HG03457 (cell line): ENCODE measurements around the gene ERGIC1.
"Not testable (repeated sequence)": the region's sequence is repeated elsewhere in the genome, so short reads cannot be mapped to it uniquely, and the experiment has no call there.

Source experiments
- ATAC-seq: cut with Tn5 transposase; IDR thresholded peaks from one replicate; pipeline ENCODE4 v1.9.1; 2021; ENCODE audit warnings: moderate number of reproducible peaks; ENCODE audit not compliant: unreplicated experiment

ERGIC1 gene

GRCh38 chr5:172877466-172878260 lies 43.6 kb downstream of the ERGIC1 start:
- no peak for ATAC-seq

GRCh38 chr5:172878585-172878932 lies 44.5 kb downstream of the ERGIC1 start:
- no peak for ATAC-seq

GRCh38 chr5:172878933-172879752 lies 45.1 kb downstream of the ERGIC1 start:
- ATAC-seq = no peak

GRCh38 chr5:172881691-172882370 lies 47.8 kb downstream of the ERGIC1 start:
- peak; percentile 65 for ATAC-seq

GRCh38 chr5:172883066-172883465 lies 49.0 kb downstream of the ERGIC1 start:
- ATAC-seq = no peak

GRCh38 chr5:172885597-172886340 lies 51.7 kb downstream of the ERGIC1 start:
- no peak for ATAC-seq

- ATAC-seq = no peak
Observed at GRCh38 chr5:172886476-172886875, 52.4 kb downstream of the ERGIC1 start.

GRCh38 chr5:172886974-172887501 lies 53.0 kb downstream of the ERGIC1 start:
- no peak for ATAC-seq

- ATAC-seq = no peak
Observed at GRCh38 chr5:172887692-172888091, 53.6 kb downstream of the ERGIC1 start.

GRCh38 chr5:172890659-172891058 lies 56.6 kb downstream of the ERGIC1 start:
- ATAC-seq = no peak

GRCh38 chr5:172891716-172892421 lies 57.8 kb downstream of the ERGIC1 start:
- no peak for ATAC-seq

- ATAC-seq = no peak
Observed at GRCh38 chr5:172892713-172893112, 58.7 kb downstream of the ERGIC1 start.

GRCh38 chr5:172894767-172895388 lies 60.8 kb downstream of the ERGIC1 start:
- ATAC-seq = no peak

- ATAC-seq = no peak
Observed at GRCh38 chr5:172895549-172895948, 61.5 kb downstream of the ERGIC1 start.

GRCh38 chr5:172896465-172896864 lies 62.4 kb downstream of the ERGIC1 start:
- no peak for ATAC-seq

GRCh38 chr5:172897067-172897466 lies 63.0 kb downstream of the ERGIC1 start:
- not testable (repeated sequence) for ATAC-seq

GRCh38 chr5:172897481-172898217 lies 63.6 kb downstream of the ERGIC1 start:
- ATAC-seq = no peak

GRCh38 chr5:172898218-172898842 lies 64.3 kb downstream of the ERGIC1 start:
- no peak for ATAC-seq
